Activated CD4-positive, alpha-beta memory T cell treated with anti-CD3 and anti-CD28 coated beads, Interleukin-2, amount 10 ng/mL, durations not matched to agents 7 days and 5 days (primary cell): ENCODE data around the gene CIBAR2. TPM values are rescaled to one million over a fixed set of nuclear protein-coding genes. Genes with fewer than 3 reads are reported as not detected.

Experiments used
- CTCF ChIA-PET: fragments of 350-600 bp; sonication (Branson Sonifier 250); formaldehyde crosslinking; loops from one replicate; lab custom pipeline; 2021; ENCODE audit warnings: antibody characterized with exemption, inconsistent platforms; lab: Charles Lee
- POLR2A ChIA-PET: fragments of 350-600 bp; sonication (Branson Sonifier 250); formaldehyde crosslinking; loops from one replicate; lab custom pipeline; 2021; ENCODE audit warnings: antibody characterized with exemption; lab: Charles Lee
- DNase-seq: peaks from one replicate; pipeline ENCODE4 v3.0.0-alpha.2; 2020
- H3K27ac Mint-ChIP-seq: one replicate; pipeline ENCODE4 v1.8.0; 2021; ENCODE audit warnings: mild to moderate bottlenecking, mixed read lengths
- H3K27me3 Mint-ChIP-seq: one replicate; pipeline ENCODE4 v1.8.0; 2021; ENCODE audit warnings: mixed read lengths
- H3K36me3 Mint-ChIP-seq: one replicate; pipeline ENCODE4 v1.8.0; 2021; ENCODE audit warnings: low read depth, mixed read lengths
- H3K4me1 Mint-ChIP-seq: one replicate; pipeline ENCODE4 v1.8.0; 2021; ENCODE audit warnings: mixed read lengths
- H3K4me3 Mint-ChIP-seq: one replicate; pipeline ENCODE4 v1.8.0; 2021; ENCODE audit warnings: mild to moderate bottlenecking, mixed read lengths
- H3K9me3 Mint-ChIP-seq: one replicate; pipeline ENCODE4 v1.8.0; 2021; ENCODE audit warnings: mixed read lengths
- total RNA-seq, 2 experiments: library from RNA; stranded (reverse); gene quantifications; one replicate each; pipeline ENCODE4 v1.2.3, GENCODE V29; 2021

CIBAR2 gene
- total RNA-seq, 2 experiments from 2014 or later, result not detected

GRCh38 chr16:85139881-85140339, 27.6 kb upstream of the CIBAR2 start:
- H3K4me1 Mint-ChIP-seq, result peaks cover 11% of the 10 kb centered on the region
- ChIA-PET CTCF (no interaction called here), POLR2A (no interaction called here)
- H3K36me3 Mint-ChIP-seq, result no peaks in the 10 kb centered on the region
- no peak for DNase-seq
- H3K27ac Mint-ChIP-seq, result no peak overlapping the region
- peaks cover 34% of the 10 kb centered on the region for H3K27me3 Mint-ChIP-seq
- H3K9me3 Mint-ChIP-seq, result no peaks in the 10 kb centered on the region
- H3K4me3 Mint-ChIP-seq, result no peak overlapping the region

GRCh38 chr16:85138825-85139627, 26.8 kb upstream of the CIBAR2 start:
- CTCF ChIA-PET, result no interaction called here

DNA sequence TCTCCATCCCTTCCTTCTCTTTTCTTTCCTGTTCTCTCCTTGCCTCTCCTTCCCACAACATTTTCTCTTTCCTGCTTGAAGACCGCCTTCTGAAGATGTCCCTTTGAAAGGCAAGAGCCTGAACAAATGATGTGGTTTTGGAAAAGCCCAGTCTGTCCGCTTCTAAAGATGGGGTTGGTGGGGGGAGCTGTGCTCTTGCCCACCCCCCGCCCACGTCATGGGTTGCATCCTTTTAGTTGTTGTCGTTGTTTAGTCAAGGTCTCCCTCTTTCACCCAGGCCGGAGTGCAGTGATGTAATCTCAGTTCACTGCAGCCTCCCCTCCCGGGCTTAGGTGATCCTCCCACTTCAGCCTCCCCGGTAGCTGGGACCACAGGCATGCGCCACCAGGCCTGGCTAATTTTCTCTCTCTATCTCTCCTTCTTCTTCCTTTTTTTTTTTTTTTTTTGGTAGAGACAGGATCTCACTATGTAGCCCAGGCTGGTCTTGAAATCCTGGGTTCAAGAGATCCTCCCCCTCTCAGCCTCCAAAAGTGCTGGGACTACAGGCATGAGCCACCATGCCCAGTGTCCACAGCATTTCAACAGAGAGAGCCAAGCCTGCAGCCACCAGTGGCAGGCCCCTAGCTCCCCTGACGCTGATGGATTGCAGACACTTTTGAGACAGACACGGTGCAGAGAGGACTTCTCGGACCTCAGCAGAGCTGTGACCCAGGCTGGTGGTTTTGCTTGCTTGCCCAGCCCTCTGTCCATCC, 26.0 kb upstream of the CIBAR2 start:
- Mint-ChIP-seq H3K36me3 (no peaks in the 10 kb centered on the region), H3K9me3 (no peaks in the 10 kb centered on the region), H3K27ac (no peak overlapping the region), H3K27me3 (peaks cover 34% of the 10 kb centered on the region), H3K4me3 (no peak overlapping the region), H3K4me1 (peaks cover 13% of the 10 kb centered on the region)
- no peak for DNase-seq
- POLR2A ChIA-PET, result no interaction called here
- CTCF ChIA-PET, result interaction anchor here (0.6 kb wide), 1 partner anchor 135 kb away, joined by 4 read pairs; no protein-coding TSS in a partner anchor

More at GRCh38 chr16:85138825-85139627, 26.8 kb upstream of the CIBAR2 start:
- no peak overlapping the region for H3K27ac Mint-ChIP-seq
- H3K9me3 Mint-ChIP-seq, result no peaks in the 10 kb centered on the region
- no peak for DNase-seq
- POLR2A ChIA-PET, result no interaction called here
- no peaks in the 10 kb centered on the region for H3K36me3 Mint-ChIP-seq
- no peak overlapping the region for H3K4me3 Mint-ChIP-seq
- H3K27me3 Mint-ChIP-seq, result peaks cover 34% of the 10 kb centered on the region
- peaks cover 13% of the 10 kb centered on the region for H3K4me1 Mint-ChIP-seq

DNA sequence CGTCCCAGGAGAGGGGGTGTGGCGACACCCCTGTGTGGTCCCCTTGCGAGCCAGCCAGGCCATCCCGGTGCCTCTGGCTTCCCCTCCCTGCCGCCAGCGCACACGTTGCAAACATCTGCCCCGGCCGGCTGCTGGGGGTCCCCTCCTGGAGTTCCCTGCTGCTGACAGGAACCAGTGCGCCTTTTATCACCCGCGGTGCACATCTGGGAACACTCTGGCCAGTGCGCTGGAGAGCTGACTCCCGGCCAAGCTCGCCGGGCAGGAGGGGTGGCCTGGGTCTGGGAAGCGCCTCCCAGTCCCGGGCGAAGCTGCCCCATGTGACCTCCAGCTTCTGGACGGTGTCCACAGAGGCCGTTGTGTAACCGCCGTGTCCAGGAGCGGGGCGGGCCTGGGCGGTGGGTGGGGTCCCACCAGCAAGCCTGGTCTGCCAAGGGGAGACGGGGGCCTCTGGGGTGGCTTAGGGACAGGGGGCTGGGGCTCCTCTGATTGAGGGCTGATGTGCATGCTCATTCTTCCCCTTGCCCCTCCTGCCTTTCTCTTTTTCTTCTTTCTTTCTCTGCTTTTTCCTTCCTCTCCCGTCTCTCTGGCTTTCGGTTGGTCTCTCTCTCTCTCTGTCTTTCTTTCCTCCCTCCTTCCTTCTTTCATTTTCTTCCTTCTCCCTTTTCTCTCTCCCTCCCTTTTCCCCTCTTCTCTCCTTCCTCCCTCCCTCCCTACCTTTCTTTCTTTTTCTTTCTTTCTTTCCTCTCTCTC, 25.2 kb upstream of the CIBAR2 start:
- Mint-ChIP-seq H3K27me3 (peaks cover 34% of the 10 kb centered on the region), H3K9me3 (no peaks in the 10 kb centered on the region), H3K27ac (no peak overlapping the region), H3K36me3 (no peaks in the 10 kb centered on the region), H3K4me3 (no peak overlapping the region), H3K4me1 (peaks cover 13% of the 10 kb centered on the region)
- POLR2A ChIA-PET, result no interaction called here
- DNase-seq, result no peak
- CTCF ChIA-PET, result no interaction called here

DNA sequence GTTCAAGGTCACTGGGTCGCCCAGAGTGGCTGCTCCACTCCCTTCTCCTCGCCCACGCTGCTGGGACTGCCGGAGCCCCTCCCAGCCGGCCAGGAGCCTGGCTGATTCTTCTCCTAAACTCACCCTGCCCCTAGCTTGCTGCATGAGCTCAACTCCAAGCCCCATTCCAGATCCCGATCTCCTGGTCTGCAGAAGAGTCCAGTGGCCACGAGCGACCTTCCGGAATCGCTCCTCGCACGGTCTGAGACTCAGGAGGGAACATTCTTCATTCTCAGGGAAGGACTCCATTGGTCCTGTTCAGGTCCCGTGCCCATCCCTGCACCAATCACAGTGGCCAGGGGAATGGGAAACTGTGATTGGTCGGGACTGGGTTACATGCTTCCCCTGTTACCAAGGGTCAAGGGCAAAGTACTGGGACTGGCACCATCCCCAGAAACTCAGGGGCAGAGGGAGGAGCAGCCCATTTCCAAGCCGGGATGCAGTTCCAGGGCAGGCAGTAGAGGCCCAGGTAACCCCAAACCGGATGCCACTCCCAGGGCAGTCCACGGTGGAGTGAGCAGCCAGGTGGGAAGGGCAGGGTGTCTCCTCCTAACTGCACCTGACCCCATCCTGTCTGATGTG, 24.5 kb upstream of the CIBAR2 start:
- Mint-ChIP-seq H3K9me3 (no peaks in the 10 kb centered on the region), H3K4me3 (no peak overlapping the region), H3K36me3 (no peaks in the 10 kb centered on the region), H3K4me1 (peaks cover 13% of the 10 kb centered on the region), H3K27ac (no peak overlapping the region), H3K27me3 (peaks cover 34% of the 10 kb centered on the region)
- ChIA-PET POLR2A (no interaction called here), CTCF (interaction anchor here (0.6 kb wide), 1 partner anchor 263 kb away, joined by 3 read pairs; no protein-coding TSS in a partner anchor)
- DNase-seq, result no peak

DNA sequence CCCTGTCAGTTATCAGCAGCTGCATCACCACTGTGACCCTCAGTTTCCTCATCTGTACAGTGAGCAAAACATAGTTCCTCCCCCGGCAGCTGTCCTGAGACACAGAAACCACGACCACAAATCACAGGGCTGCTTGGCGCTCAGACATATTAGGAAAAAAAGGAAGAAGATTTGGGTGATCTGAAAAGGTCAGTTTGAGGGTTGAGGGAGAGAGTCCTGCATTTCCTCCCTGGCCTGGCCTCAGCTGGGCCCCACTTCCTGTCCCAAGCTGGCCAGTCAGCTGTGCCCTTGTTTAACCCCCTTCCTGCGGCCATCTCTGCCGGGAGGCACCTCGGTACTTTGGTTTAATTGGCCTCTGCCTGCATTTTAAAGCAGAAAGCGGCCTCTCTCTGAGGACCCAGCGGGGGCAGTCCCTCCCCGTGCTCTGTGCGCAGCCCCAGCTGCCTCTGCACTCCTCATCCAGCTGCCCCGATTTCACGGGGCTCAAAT, 24.0 kb upstream of the CIBAR2 start:
- no peak for DNase-seq
- Mint-ChIP-seq H3K4me3 (no peak overlapping the region), H3K36me3 (no peaks in the 10 kb centered on the region), H3K4me1 (peaks cover 13% of the 10 kb centered on the region), H3K27ac (no peak overlapping the region), H3K9me3 (no peaks in the 10 kb centered on the region), H3K27me3 (peaks cover 34% of the 10 kb centered on the region)
- POLR2A ChIA-PET, result no interaction called here
- CTCF ChIA-PET, result interaction anchor here (0.6 kb wide), 1 partner anchor 262 kb away, joined by 3 read pairs; no protein-coding TSS in a partner anchor

GRCh38 chr16:85134789-85135142, 22.5 kb upstream of the CIBAR2 start:
- H3K36me3 Mint-ChIP-seq, result no peaks in the 10 kb centered on the region
- POLR2A ChIA-PET, result no interaction called here
- peaks cover 32% of the 10 kb centered on the region for H3K27me3 Mint-ChIP-seq
- CTCF ChIA-PET, result no interaction called here
- no peak for DNase-seq
- peaks cover 13% of the 10 kb centered on the region for H3K4me1 Mint-ChIP-seq
- H3K27ac Mint-ChIP-seq, result no peak overlapping the region
- H3K9me3 Mint-ChIP-seq, result no peaks in the 10 kb centered on the region
- H3K4me3 Mint-ChIP-seq, result no peak overlapping the region

GRCh38 chr16:85134076-85134788, 22.0 kb upstream of the CIBAR2 start:
- no peak for DNase-seq
- H3K4me3 Mint-ChIP-seq, result no peak overlapping the region
- H3K9me3 Mint-ChIP-seq, result no peaks in the 10 kb centered on the region
- ChIA-PET POLR2A (no interaction called here), CTCF (no interaction called here)
- H3K27me3 Mint-ChIP-seq, result peaks cover 27% of the 10 kb centered on the region
- H3K36me3 Mint-ChIP-seq, result no peaks in the 10 kb centered on the region
- H3K27ac Mint-ChIP-seq, result no peak overlapping the region
- H3K4me1 Mint-ChIP-seq, result peaks cover 13% of the 10 kb centered on the region

- H3K36me3 Mint-ChIP-seq, result no peaks in the 10 kb centered on the region
- CTCF ChIA-PET, result interaction anchor here (0.5 kb wide), 1 partner anchor 587 kb away, joined by 3 read pairs; no protein-coding TSS in a partner anchor
Measured at GRCh38 chr16:85133290-85133599, 21.0 kb upstream of the CIBAR2 start.

GRCh38 chr16:85132456-85133289, 20.4 kb upstream of the CIBAR2 start:
- Mint-ChIP-seq H3K4me3 (no peak overlapping the region), H3K27ac (no peak overlapping the region), H3K36me3 (no peaks in the 10 kb centered on the region), H3K4me1 (peaks cover 10% of the 10 kb centered on the region), H3K9me3 (no peaks in the 10 kb centered on the region), H3K27me3 (peaks cover 13% of the 10 kb centered on the region)
- CTCF ChIA-PET, result interaction anchor here (0.5 kb wide), 1 partner anchor 587 kb away, joined by 3 read pairs; no protein-coding TSS in a partner anchor
- POLR2A ChIA-PET, result no interaction called here
- no peak for DNase-seq

More at GRCh38 chr16:85133290-85133599, 21.0 kb upstream of the CIBAR2 start:
- Mint-ChIP-seq H3K27ac (no peak overlapping the region), H3K4me1 (peaks cover 13% of the 10 kb centered on the region), H3K4me3 (no peak overlapping the region), H3K9me3 (no peaks in the 10 kb centered on the region), H3K27me3 (peaks cover 17% of the 10 kb centered on the region)
- POLR2A ChIA-PET, result no interaction called here
- no peak for DNase-seq

DNA sequence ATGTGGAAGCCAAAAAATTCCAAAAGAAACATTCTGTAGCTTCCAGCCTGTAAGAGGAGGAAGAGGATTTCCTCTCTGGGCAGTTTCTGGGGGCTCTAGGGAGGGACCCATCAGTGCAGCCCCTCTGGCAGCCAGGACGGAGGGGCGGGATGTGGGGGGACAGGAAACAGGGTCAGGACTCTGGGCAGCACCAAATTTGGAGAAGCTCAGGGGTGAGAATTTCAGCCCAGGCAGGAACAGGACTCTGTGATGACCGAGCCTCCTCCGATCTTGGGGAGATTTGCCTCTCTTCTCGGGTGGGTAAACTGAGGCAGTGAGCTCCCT, 18.4 kb upstream of the CIBAR2 start:
- peaks cover 2% of the 10 kb centered on the region for H3K27me3 Mint-ChIP-seq
- ChIA-PET POLR2A (no interaction called here), CTCF (no interaction called here)
- H3K4me3 Mint-ChIP-seq, result no peak overlapping the region
- H3K27ac Mint-ChIP-seq, result no peak overlapping the region
- DNase-seq, result no peak
- H3K4me1 Mint-ChIP-seq, result peaks cover 5% of the 10 kb centered on the region
- H3K36me3 Mint-ChIP-seq, result no peaks in the 10 kb centered on the region
- no peaks in the 10 kb centered on the region for H3K9me3 Mint-ChIP-seq
